ENCODE results near the gene ATP8A2. TPM values are rescaled to one million over a fixed set of nuclear protein-coding genes. Genes with fewer than 3 reads are reported as not detected.

The ATP8A2 gene
- total RNA-seq, 2 donors from 2014 or later, result 0.08 to 0.19 TPM

DNA sequence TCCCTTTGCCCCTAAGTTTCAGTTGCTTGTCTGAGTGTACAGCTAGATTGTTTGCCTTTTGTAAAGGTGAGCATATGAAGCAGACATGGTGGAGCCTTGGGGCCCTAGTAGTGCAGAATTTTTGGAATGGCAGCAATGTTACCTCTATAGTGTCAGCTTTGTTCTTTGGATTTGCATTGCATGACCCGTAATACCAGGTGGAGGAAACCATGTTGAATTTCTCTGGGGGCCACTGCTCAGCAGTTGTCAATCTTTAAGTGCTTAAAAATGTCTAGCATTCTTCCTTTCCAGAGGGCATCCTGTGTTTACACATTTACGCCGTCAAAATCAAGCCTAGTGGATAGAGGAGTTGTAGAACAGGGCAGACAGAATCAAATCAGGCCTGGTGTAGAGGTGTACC, 303.3 kb downstream of the ATP8A2 start:
- no peaks in the 10 kb centered on the region for H3K27me3 ChIP-seq
- no peaks in the 10 kb centered on the region for H3K36me3 ChIP-seq
- peaks cover 0 to 1% of the 10 kb centered on the region in 2 donors for H3K9me3 ChIP-seq
- DNase-seq (ENCODE audit: low spot score), result no peak
- TF ChIP-seq CTCF (IDR thresholded peaks at IDR 0.05), result no peak
- H3K4me1 ChIP-seq, result no peaks in the 10 kb centered on the region
- no peak overlapping the region for H3K4me3 ChIP-seq
- no peak overlapping the region for H3K27ac ChIP-seq

- TF ChIP-seq CTCF (IDR thresholded peaks at IDR 0.05), result no peak
- Histone ChIP-seq H3K36me3 (no peaks in the 10 kb centered on the region), H3K27me3 (no peaks in the 10 kb centered on the region), H3K27ac (no peak overlapping the region), H3K4me1 (no peaks in the 10 kb centered on the region), H3K9me3 (no peaks in the 10 kb centered on the region), H3K4me3 (no peak overlapping the region)
- DNase-seq (ENCODE audit: low spot score), result no peak
Measured at GRCh38 chr13:25677956-25678355, 306.2 kb downstream of the ATP8A2 start.

GRCh38 chr13:25678398-25678797, 306.6 kb downstream of the ATP8A2 start:
- Histone ChIP-seq H3K27ac (no peak overlapping the region), H3K27me3 (no peaks in the 10 kb centered on the region), H3K4me1 (no peaks in the 10 kb centered on the region), H3K9me3 (no peaks in the 10 kb centered on the region), H3K4me3 (no peak overlapping the region), H3K36me3 (no peaks in the 10 kb centered on the region)
- TF ChIP-seq CTCF (IDR thresholded peaks at IDR 0.05), result no peak
- DNase-seq (ENCODE audit: low spot score), result no peak

GRCh38 chr13:25679159-25679558, 307.4 kb downstream of the ATP8A2 start:
- no peak for TF ChIP-seq CTCF (IDR thresholded peaks at IDR 0.05)
- no peaks in the 10 kb centered on the region for H3K9me3 ChIP-seq
- no peak overlapping the region for H3K27ac ChIP-seq
- H3K4me1 ChIP-seq, result no peaks in the 10 kb centered on the region
- H3K4me3 ChIP-seq, result no peak overlapping the region
- H3K27me3 ChIP-seq, result no peaks in the 10 kb centered on the region
- H3K36me3 ChIP-seq, result no peaks in the 10 kb centered on the region
- DNase-seq (ENCODE audit: low spot score), result no peak

DNA sequence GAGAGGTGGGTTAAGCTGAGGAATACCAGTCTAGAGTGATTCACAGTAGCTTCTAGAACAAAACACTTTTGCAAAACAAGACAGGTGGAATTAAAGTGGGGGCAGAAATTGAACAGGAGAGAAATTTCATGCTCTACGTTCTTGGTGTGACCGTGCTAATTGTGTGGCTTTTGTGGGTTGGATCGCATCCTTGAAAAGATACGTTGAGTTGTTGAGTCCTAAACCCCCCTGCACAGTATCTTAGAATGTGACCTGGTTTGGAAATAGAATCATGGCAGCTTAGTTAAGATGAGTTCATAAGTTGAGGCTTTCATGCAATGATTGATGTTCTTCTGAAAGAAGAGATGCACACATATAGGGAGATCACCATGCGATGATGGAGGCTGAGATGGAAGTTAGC, 308.2 kb downstream of the ATP8A2 start:
- Histone ChIP-seq H3K27me3 (no peaks in the 10 kb centered on the region), H3K4me3 (no peak overlapping the region), H3K4me1 (no peaks in the 10 kb centered on the region), H3K36me3 (no peaks in the 10 kb centered on the region), H3K9me3 (no peaks in the 10 kb centered on the region), H3K27ac (no peak overlapping the region)
- TF ChIP-seq CTCF (IDR thresholded peaks at IDR 0.05), result no peak
- DNase-seq (ENCODE audit: low spot score), result no peak

DNA sequence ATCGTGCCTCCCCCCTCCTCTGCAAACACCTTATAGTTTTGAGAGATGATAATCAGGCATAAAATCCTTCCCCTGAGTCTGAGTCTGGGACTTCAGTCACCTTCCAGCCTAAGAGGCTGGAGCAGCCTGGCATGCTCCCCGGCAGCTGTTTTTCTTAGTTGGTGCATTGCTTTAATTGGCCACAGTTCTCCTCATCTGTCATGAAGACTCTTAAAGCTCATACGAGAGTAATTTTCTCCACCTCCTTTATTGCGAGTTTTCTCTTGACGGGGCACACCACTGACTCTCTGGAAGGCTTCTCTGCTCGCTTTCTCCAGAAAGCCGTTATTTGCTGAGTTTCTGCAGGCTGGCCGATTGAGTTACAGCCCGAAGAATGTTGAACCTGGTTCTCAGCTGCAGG, 310.5 kb downstream of the ATP8A2 start:
- DNase-seq (ENCODE audit: low spot score), result no peak
- H3K27me3 ChIP-seq, result no peaks in the 10 kb centered on the region
- H3K4me3 ChIP-seq, result no peak overlapping the region
- peaks cover 0 to 3% of the 10 kb centered on the region in 2 donors for H3K4me1 ChIP-seq
- TF ChIP-seq CTCF (IDR thresholded peaks at IDR 0.05), result no peak
- H3K9me3 ChIP-seq, result no peaks in the 10 kb centered on the region
- H3K36me3 ChIP-seq, result no peaks in the 10 kb centered on the region
- H3K27ac ChIP-seq, result no peak overlapping the region
